HG02852 (cell line): ENCODE measurements around the gene PLEKHJ1.
"Not testable (repeated sequence)": the region's sequence is repeated elsewhere in the genome, so short reads cannot be mapped to it uniquely, and the experiment has no call there.

ENCODE experiments used
- ATAC-seq: cut with Tn5 transposase; IDR thresholded peaks from one replicate; pipeline ENCODE4 v1.9.1; 2021; ENCODE audit warnings: mild to moderate bottlenecking, moderate library complexity; ENCODE audit not compliant: unreplicated experiment

PLEKHJ1 gene, protein sequence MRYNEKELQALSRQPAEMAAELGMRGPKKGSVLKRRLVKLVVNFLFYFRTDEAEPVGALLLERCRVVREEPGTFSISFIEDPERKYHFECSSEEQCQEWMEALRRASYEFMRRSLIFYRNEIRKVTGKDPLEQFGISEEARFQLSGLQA

DNA sequence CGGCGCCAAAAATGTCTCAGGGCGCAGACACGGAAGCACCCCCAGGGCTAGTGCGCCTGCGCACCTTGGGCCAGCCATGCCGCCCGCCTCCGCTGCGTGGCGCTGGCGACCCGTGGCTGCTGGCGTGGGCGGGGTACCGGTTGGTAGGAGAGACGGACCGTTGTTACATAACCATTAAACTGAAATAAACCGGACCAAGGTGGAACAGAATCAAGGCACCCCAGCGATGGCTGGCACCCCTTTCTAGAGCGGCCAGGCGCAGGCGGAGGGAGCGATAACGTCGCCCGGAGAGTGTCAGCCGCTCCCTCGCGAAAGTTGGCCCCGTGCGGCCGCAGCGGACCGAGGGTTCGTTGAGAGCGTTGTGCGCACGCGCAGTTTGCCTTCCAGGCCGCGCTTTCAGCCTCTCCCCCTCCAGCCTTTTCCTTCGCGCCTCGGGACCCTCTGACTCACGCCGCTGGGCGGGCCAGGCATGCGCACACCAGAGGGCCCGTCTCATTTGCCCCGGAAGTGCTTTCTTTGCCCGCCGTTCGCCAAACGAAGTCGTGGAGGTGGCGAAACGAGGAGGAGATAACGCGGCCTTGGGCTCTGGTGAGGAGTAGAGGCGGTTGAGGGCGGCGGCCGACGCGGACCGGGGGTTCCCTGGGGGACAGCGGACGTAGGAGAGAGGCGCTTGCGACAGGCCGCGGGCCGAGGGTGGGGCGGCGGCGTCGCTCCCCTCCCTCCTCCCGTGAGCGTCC, at the start of gene PLEKHJ1, which contains the start of gene SF3A2:
PLEKHJ1 (minus strand) TSS at position 16 of the 737 bp plus-strand sequence. CDS start 81 bp downstream, outside the sequence.
SF3A2 (plus strand) TSS at position 511 of the 737 bp plus-strand sequence. CDS start 6,595 bp downstream, outside the sequence.
- peak; percentile 63 for ATAC-seq

DNA sequence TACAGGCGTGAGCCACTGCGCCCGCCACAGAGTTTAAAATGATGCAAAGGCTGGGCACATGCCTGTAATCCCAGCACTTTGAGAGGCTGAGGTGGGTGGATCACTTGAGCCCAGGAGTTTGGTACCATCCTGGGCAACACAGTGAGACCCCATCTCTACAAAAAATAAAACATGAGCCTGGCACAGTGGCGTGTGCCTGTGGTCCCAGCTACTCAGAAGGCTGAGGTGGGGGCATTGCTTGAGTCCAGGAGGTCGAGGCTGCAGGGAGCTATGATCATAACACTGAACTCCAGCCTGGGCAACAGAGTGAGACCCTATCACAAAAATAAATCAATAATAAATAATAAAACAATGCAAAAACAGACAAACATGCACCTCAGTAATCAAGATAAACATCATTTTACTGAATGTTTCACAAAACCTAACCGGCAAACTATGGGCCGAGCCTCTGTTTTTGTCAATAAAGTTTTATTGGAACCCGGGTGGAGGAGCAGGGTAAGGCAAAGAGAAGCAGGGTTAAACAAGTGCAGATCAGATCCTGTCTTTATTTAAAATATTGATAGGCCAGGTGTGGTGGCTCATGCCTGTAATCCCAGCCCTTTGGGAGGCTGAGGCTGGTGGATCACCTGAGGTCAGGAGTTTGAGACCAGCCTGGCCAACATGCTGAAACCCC, 47.8 kb upstream of the PLEKHJ1 start:
- ATAC-seq, result no peak

- no peak for ATAC-seq
Observed at GRCh38 chr19:2282862-2283237, 46.7 kb upstream of the PLEKHJ1 start.

DNA sequence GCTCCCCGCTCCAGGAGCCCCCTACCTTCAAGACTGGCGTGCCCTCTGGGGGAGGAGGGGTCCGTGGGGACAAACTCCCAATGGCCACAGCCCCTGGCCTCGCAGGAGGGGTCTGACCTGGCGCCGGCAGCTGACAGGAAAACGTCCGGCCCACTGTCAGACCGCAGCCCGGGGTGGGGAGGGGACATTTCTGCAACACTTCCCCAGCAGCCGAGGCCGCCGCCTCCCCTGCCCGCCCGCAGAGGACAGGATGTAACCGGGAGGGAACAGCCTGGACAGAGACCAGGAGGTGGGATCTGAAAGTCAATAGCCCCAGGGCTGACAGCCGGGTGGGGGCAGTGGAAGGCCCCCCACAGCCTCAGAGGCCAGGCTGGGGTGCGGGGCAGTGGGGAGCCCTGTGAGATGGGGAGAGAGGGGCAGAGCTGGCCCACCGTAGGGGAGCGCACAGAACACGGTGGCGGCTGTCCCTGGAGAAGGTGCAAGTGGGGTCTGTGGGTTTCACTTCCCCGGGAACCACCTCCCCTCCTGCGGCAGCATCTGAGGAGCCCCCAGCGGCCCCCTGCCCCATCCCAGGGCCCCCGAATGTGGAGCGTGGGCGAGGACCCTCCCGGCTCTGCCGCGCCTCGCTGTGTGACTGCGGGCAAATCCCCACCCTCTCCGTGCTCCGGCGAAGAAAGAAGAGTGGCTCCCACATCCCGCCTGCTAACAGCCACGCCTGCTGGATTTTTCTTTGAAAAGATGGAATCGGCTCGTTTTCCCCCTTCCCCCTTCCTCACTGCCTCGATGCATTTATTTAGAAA, 46.1 kb upstream of the PLEKHJ1 start, which contains the start of gene PEAK3:
PEAK3 (minus strand) TSS at position 114 of the 800 bp plus-strand sequence. CDS start 1,244 bp downstream, outside the sequence.
- no peak for ATAC-seq

DNA sequence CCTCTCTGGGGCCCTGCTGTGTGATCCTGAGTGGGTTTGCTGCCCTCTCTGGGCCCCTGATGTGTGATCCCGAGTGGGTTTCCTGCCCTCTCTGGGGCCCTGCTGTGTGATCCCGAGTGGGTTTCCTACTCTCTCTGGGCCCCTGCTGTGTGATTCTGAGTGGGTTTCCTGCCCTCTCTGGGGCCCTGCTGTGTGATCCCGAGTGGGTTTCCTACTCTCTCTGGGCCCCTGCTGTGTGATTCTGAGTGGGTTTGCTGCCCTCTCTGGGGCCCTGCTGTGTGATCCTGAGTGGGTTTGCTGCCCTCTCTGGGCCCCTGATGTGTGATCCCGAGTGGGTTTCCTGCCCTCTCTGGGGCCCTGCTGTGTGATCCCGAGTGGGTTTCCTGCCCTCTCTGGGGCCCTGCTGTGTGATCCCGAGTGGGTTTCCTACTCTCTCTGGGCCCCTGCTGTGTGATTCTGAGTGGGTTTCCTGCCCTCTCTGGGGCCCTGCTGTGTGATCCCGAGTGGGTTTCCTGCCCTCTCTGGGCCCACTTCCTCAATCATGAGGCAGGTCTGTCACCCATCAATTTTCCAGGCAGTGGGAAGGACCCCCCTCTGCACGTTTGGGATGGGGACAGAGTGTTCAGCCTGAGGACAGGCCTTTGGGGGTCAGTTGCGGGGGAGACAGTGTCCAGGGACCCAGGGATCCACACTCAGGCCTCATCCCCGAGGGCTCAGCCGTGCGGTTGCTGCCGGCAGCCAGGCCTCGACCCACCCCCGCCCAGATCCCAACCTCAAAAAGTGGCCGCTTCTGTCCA, 45.3 kb upstream of the PLEKHJ1 start:
- ATAC-seq, result not testable (repeated sequence)

- no peak for ATAC-seq
Observed at GRCh38 chr19:2280633-2281264, 44.6 kb upstream of the PLEKHJ1 start.

GRCh38 chr19:2278459-2279158, 42.5 kb upstream of the PLEKHJ1 start:
- no peak for ATAC-seq

DNA sequence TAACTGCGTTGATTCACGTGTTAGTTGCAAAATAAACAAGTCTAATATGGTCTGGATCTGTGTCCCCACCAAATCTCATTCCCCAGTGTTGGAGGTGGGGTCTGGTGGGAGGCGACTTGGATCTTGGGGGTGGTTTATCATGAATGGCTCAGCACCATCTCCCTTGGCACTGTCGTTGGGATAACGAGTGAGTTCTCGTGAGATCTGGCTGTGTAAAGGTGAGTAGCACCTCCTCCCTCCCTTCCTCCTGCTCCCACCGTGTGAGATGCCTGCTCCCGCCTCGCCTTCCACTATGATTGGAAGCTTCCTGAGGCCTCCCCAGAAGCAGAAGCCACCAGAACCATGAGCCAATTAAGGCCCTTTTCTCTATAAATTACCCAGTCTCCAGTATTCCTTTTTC, 41.0 kb upstream of the PLEKHJ1 start:
- ATAC-seq, result no peak

DNA sequence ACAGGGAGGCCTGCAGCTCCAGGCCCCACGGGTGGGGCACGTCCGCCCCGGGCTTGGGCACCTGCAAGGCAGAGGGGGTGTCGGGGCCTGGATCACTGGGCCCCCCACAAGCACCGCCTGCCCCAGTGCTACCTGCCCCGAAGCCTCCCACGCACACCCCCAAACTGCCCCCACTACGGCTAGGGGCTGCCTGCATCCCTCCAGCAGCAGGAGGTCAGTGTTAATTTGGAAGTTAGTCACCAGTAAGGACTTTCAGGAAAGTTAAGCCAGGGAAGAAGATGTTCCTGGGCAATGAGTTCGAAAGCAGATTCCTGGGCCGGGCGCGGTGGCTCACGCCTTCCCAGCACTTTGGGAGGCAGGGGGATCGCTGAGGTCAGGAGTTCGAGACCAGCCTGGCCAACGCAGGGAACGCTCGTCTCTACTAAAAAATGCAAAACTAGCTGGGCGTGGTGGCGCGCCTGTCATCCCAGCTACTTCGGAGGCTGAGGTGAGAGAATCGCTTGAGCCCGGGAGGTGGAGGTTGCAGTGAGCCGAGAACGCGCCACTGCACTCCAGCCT, 40.4 kb upstream of the PLEKHJ1 start:
- ATAC-seq, result no peak

DNA sequence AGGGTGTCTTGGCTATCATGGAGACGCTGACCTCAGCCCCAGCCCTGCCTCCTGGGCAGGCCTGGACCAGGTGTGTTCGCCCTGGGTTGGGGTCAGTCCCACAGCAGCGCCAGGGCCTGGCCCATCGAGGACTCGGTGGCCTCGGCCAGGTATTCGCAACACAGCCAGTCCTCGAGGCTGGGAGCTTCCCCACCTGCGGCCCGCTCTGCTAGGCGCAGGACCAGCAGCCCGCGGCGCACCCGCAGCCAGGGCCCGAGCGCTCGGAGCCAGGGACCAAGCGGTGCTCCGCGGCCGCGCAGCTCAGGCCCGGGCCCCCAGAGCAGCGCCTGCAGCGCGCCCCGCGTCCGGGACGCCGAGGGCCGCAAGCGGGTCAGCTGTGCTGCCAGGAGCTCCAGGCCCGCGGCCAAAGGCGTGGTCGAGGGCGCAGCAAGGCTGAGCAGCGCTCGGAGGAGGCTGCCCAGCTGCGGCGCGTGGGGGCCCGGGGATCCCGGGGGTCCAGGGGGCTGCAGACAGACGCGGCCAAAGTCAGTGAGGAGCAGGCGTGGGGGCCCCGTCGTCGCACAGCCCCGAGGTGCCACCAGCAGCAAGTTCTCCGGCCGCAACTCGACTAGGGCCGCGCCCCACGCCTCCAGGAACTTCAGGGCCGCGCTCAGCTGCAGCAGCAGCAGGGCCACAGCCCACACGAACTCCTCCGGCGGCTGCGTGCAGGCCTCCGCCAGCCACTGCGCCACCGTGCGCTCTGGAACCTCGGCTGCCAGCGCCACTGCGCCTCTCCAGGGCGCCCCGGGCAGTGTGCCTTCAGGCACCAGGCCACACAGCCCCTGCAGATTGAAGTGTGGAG, 39.7 kb upstream of the PLEKHJ1 start:
- ATAC-seq, result no peak

DNA sequence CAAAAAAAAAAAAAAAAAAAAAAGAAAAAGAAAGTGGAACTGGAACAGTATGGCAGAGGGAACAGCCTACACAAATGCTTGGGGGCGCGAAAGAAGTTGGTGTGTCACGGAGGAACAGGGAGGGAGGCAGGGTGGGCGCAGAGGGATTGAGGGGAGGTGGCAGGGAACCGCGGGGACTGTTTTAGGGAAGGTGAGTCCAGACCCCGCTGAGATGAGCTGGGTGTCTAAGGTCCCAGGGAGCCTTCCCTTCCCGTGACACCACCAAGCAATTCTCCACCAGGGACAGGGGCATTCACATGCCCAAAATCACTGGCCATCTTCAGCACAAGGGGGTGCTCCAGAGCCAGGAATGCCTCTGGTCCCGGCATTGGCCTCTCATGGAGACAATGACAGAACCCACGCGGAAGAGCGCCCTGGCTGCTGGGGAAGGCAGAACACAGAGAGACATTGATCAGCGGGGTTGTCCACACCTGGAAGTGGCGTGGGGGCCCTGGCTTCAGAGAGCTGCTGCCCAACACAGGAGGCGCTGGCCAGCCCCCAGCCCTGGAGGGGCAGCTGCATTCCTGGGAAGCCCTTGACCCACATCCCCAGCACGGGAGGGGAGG, 38.9 kb upstream of the PLEKHJ1 start:
- ATAC-seq, result no peak

DNA sequence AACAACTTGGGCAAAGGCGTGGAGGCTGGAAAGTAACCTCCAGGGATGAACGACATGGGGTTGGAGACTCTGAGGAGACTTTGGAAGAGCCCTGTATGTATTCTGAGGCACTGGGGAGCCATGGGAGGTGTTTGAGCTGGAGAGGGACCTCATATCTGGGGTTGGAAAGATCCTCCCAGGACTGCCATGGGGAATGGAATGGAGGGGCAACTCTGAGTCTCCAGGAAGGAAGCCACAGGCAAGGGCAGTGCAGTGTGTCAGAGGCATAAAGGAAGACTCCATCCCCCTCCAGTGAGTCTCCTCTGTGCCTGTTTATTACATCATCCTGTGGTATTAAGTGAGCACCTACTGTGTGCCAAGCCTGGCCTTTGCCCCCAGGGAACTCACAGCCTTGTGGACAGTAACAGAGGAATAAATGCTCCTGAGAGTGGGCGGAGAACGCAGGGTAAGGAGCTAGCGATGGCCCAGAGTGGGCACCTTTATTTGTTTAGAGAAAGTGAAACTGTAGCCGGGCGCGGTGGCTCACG, 38.1 kb upstream of the PLEKHJ1 start:
- ATAC-seq, result no peak

DNA sequence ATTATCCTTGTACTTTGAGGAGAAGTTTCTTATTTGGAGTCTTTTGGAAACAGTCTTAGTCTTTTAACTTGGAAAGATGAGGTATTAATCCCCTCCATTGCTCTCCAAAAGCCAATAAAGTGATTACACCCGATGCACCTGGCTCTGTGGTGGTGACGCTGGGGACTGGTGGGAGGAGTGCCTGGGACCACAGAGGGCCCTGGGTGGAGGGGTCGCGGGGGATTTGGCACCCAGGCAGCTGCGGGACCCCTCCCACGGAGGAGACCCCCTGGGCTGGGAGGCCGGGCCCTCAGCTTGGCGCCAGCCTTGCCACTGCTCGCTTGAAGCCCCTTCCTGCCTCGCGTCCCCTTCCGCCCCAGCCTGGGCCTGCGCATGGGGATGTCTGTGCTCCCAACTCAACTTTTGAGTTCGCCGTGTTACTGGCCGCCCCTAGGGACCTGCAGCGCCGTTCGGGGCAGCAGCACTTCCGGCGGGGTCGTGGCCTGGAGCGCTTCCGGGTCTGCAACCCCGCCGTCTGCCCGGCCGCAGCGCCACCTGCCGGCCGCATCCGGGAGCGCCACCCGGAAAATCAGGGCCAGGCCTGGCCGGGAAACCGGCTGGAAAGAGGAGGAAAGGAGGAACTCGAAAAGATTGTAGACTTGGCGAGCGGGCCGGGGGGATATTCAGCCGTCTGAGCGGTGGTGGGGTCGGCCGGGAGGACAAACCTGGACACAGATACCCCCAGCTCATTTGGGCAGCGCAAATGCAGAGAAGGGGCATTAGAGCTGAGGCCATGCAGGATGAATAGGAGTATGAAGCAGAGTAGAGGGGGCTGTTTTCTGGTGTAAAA, 37.4 kb upstream of the PLEKHJ1 start:
- ATAC-seq, result no peak

DNA sequence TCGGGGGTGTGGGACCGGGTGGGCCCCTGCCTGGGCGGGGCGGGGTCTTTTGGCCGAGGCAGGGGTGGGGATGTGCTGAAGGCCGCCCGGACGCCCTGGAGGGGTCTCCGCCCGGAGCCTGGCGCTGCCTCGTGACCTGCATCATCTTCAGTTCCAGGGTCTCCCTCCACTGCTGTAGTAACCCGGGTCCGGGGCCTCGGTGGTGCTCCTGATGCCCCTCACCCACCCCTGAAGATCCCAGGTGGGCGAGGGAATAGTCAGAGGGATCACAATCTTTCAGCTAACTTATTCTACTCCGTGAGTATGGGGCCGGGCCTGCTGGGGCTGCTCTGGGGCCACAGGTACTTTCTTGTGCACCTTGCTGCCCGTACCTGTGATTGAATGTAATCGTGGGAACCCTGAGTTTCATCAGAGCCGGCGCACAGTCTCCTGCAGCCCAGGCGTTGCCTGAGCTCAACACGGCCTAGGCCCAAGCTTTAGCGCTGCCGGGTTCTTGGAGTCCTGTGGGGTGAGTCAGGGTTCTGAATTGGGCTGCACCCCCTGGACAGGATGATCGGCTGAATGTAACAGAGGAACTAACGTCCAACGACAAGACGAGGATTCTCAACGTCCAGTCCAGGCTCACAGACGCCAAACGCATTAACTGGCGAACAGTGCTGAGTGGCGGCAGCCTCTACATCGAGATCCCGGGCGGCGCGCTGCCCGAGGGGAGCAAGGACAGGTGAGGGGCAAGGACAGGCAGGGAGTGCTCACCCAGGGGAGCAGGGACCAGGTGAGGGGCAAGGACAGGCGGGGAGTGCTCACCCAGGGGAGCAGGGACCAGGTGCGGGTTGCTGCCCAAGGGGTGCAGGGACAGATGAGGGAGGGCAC, 35.3 kb upstream of the PLEKHJ1 start:
- ATAC-seq, result no peak

DNA sequence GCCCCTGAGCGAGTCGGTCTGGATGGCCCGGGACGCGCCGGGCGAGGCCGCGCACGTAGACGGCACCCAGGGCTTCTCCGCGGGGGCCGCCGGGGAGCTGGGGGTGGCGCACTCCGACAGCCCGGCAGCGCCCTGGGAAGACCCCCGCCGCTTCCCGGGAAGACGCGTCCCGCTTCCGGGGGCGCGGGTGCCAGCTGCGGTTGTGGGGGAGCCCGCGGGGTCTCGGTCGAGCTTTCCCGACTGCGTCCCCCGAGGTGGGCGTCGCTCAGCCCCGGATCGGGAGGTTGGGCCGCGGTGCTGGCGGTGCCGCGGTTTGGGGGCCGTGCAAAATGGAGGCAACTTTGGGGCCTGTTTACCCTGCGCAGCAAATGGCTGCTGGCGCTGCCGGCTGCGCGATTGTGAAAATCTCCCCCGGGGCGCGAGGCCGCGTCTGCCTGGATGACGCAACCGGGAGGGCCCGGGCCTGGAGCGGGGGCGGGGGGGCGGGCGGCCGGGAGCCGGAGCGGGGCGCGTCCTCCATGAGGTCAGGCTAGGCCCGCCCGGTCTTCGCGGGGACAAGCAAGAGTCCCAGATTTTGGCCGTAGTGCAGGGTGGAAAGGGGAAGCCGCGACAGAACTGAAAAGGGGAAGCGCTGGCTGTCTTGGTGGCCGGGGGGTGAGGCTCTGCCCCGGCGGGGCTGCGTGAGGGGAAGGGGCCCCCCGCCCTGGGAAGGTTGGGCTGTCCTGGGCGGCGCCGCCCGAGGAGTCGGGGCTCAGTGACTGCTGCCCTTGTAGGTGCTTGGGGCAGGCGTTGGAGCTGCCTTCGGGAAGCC, 34.5 kb upstream of the PLEKHJ1 start:
- ATAC-seq, result no peak
